Endothelial cell of umbilical vein (primary cell): ENCODE measurements around the gene VAT1. TPM values are rescaled to one million over a fixed set of nuclear protein-coding genes. Genes with fewer than 3 reads are reported as not detected.
"Not testable (repeated sequence)": the region's sequence is repeated elsewhere in the genome, so short reads cannot be mapped to it uniquely, and the experiment has no call there.

Experiments used
- BruUV-seq: library from RNA; stranded (reverse); fragments of 400-500 nt; replicated peaks from 2 replicates; lab custom pipeline; 2021; lab: Mats Ljungman, UMichigan
- CTCF ChIA-PET: fragments of 300-600, 350-600 bp; sonication (Branson Sonifier 250); formaldehyde crosslinking; loops from one replicate; lab custom pipeline; 2021; ENCODE audit warnings: antibody characterized with exemption, inconsistent platforms; lab: Charles Lee
- POLR2A ChIA-PET: fragments of 300-600, 350-600 bp; sonication (Branson Sonifier 250); formaldehyde crosslinking; loops from one replicate; lab custom pipeline; 2021; ENCODE audit warnings: antibody characterized with exemption, inconsistent platforms; lab: Charles Lee
- DNase-seq: peaks from one replicate; pipeline ENCODE4 v3.0.0-alpha.2; 2011; ENCODE audit warnings: low read depth, low spot score
- FAIRE-seq: peaks from 2 replicates; lab custom pipeline; 2011; peaks lifted over from hg19 to GRCh38; lab: Jason Lieb, UNC
- H2AFZ ChIP-seq: 2 replicates; pipeline ENCODE4 v1.6.0; 2012; ENCODE audit warnings: low read depth, low read length, control low read depth, inconsistent platforms
- H3K27ac ChIP-seq: 2 replicates; pipeline ENCODE4 v1.5.1; 2011; ENCODE audit warnings: low read depth, mild to moderate bottlenecking, control low read depth, low read length, moderate library complexity; ENCODE audit not compliant: insufficient read depth
- H3K27me3 ChIP-seq, 2 experiments: 2 replicates each; pipeline versions ENCODE4 v1.6.0 to v1.6.1; 2011; ENCODE audit warnings: low read length in 2 of 2, mixed read lengths in 1 of 2; ENCODE audit not compliant: control insufficient read depth in 2 of 2, insufficient read depth in 2 of 2
- H3K36me3 ChIP-seq, 2 experiments: 2 replicates in 1 of 2; 3 replicates in 1 of 2; pipeline ENCODE4 v1.5.1; 2011; ENCODE audit warnings: low read length in 2 of 2, mild to moderate bottlenecking in 1 of 2, moderate library complexity in 1 of 2; ENCODE audit not compliant: control insufficient read depth in 2 of 2, insufficient read depth in 2 of 2; ENCODE audit errors: extremely low read depth in 1 of 2
- H3K4me1 ChIP-seq: 3 replicates; pipeline ENCODE4 v1.5.1; 2011; ENCODE audit warnings: mild to moderate bottlenecking, low read length; ENCODE audit not compliant: control insufficient read depth, insufficient read depth; ENCODE audit errors: extremely low read depth
- H3K4me2 ChIP-seq: 2 replicates; pipeline ENCODE4 v1.6.1; 2011; ENCODE audit warnings: low read length, control low read depth, mixed read lengths; ENCODE audit not compliant: insufficient read depth
- H3K4me3 ChIP-seq, 3 experiments: fragments of 200-600 bp in 1 of 3; sonication (generic), shearing (Covaris generic) in 1 of 3; replicated peaks in 1 of 3; 2 replicates each; pipeline ENCODE4 v1.5.1; 2011 to 2016; ENCODE audit warnings: control low read depth in 3 of 3, low read length in 3 of 3, mild to moderate bottlenecking in 2 of 3, inconsistent platforms in 1 of 3, low read depth in 1 of 3, moderate library complexity in 1 of 3; ENCODE audit not compliant: insufficient read depth in 1 of 3
- H3K79me2 ChIP-seq: 2 replicates; pipeline ENCODE4 v1.6.0; 2012; ENCODE audit warnings: low read length, inconsistent platforms; ENCODE audit not compliant: control insufficient read depth, insufficient read depth
- H3K9ac ChIP-seq: replicated peaks from 2 replicates; pipeline ENCODE3; 2011; ENCODE audit warnings: low read length, control low read depth; ENCODE audit not compliant: insufficient read depth; ENCODE audit errors: extremely low read depth
- H3K9me1 ChIP-seq: replicated peaks from 3 replicates; pipeline ENCODE4 v1.6.0; 2011; ENCODE audit warnings: mild to moderate bottlenecking, low read length; ENCODE audit not compliant: control insufficient read depth, insufficient read depth; ENCODE audit errors: extremely low read depth
- H3K9me3 ChIP-seq: replicated peaks from 2 replicates; pipeline ENCODE4 v1.5.1; 2012; ENCODE audit warnings: low read length, inconsistent platforms; ENCODE audit not compliant: control insufficient read depth, insufficient read depth
- H4K20me1 ChIP-seq: replicated peaks from 2 replicates; pipeline ENCODE3; 2011; ENCODE audit warnings: mild to moderate bottlenecking, low read length; ENCODE audit not compliant: control insufficient read depth, insufficient read depth; ENCODE audit errors: extremely low read depth
- GATA2 ChIP-seq: IDR thresholded peaks from 2 replicates; pipeline ENCODE4 v1.7.0; 2011; ENCODE audit warnings: low read depth, mild to moderate bottlenecking, moderate library complexity, mixed read lengths, low read length; ENCODE audit not compliant: insufficient read length, insufficient read depth
- dilution Hi-C: fragments of 300-500 bp; cut with MboI; formaldehyde crosslinking; loops from one replicate; pipeline ENCODE4 v1.15.0; 2019; ENCODE audit warnings: low sequenced_read_pairs; ENCODE audit not compliant: extremely low pct_ligation_motif_present
- intact Hi-C: fragments of 100-400 bp; cut with micrococcal nuclease; formaldehyde crosslinking; loops from one replicate; pipeline ENCODE4 v1.10.0; 2022
- polyA plus RNA-seq, 4 experiments: library from polyadenylated mRNA; depleted of rRNA in 3 of 4; stranded (reverse) in 3 of 4; unstranded in 1 of 4; fragments of >200 nt; gene quantifications; 2 replicates each; pipeline versions ENCODE4 v1.2.1 to v1.2.3, GENCODE V29; 2011 to 2012; ENCODE audit warnings: missing spikeins in 1 of 4
- total RNA-seq: library from RNA; stranded (reverse); gene quantifications from 2 replicates; pipeline ENCODE4 v1.2.3, GENCODE V29; 2021

Gene VAT1
- total and polyA plus RNA-seq, 2 donors (not counting 3 experiments of a cell fraction or from before 2014, with no cell fraction given) = 339 to 482 TPM

GRCh38 chr17:42997390-42997983, 24.7 kb downstream of the VAT1 start:
- Histone ChIP-seq H3K27ac (no peak overlapping the region), H3K4me3 (peak overlapping the region in 2 of 3 experiments; percentile 9 to 18), H2AFZ (peak overlapping the region; percentile 77), H3K9me3 (no peaks in the 10 kb centered on the region), H3K27me3 (no peaks in the 10 kb centered on the region), H3K9me1 (no peaks in the 10 kb centered on the region), H3K4me2 (peak overlapping the region; percentile 59), H3K9ac (peak overlapping the region; percentile 14), H3K79me2 (peaks cover 26% of the 10 kb centered on the region), H3K36me3 (peaks cover 2 to 15% of the 10 kb centered on the region in 2 experiments), H4K20me1 (no peaks in the 10 kb centered on the region), H3K4me1 (peaks cover 23% of the 10 kb centered on the region)
- no peak for TF ChIP-seq GATA2
- dilution Hi-C loops = no loop called here
- intact Hi-C loops = no loop called here
- no peak for DNase-seq
- ChIA-PET POLR2A (interaction anchor here (0.6 to 2.2 kb wide), 14 partner anchors 9 to 364 kb away, joined by 3 to 9 read pairs (median 4); partner anchors contain the start of genes BECN1, IFI35 and VAT1), CTCF (interaction anchor here (0.6 to 2.4 kb wide), 29 partner anchors 10 to 420 kb away, joined by 3 to 25 read pairs (median 4); partner anchors contain the start of genes AARSD1, AOC2, BECN1 and IFI35)
- no peak for FAIRE-seq
- TSS peak; percentile 25 for BruUV-seq

GRCh38 chr17:42993913-42994312, 28.3 kb downstream of the VAT1 start:
- H4K20me1 ChIP-seq, FAIRE-seq, POLR2A ChIA-PET, dilution Hi-C loops, H3K79me2 ChIP-seq, H3K9ac ChIP-seq, DNase-seq, H3K9me3 ChIP-seq, BruUV-seq, H3K9me1 ChIP-seq, H3K4me3 ChIP-seq, H3K27me3 ChIP-seq, H2AFZ ChIP-seq, H3K27ac ChIP-seq, intact Hi-C loops, H3K4me2 ChIP-seq: not testable (repeated sequence)
- H3K36me3 ChIP-seq = peaks cover 13 to 18% of the 10 kb centered on the region in 2 experiments
- CTCF ChIA-PET = interaction anchor here (1.8 kb wide), 1 partner anchor 8 kb away, joined by 4 read pairs; no protein-coding TSS in a partner anchor
- peaks cover 12% of the 10 kb centered on the region for H3K4me1 ChIP-seq
